SK-N-SH (cell line): ENCODE results near the gene GPRC5C. TPM values are rescaled to one million over a fixed set of nuclear protein-coding genes. Genes with fewer than 3 reads are reported as not detected.

Experiments
- CTCF ChIA-PET: fragments of 300-600, 350-600 bp; formaldehyde crosslinking; extraction: SDS; loops from one replicate; lab custom pipeline; 2021; lab: Yijun Ruan, JAX
- POLR2A ChIA-PET: fragments of 350-600 bp; sonication (Branson Sonifier 250); formaldehyde crosslinking; extraction: SDS; loops from one replicate; lab custom pipeline; 2020; ENCODE audit warnings: antibody characterized with exemption, inconsistent platforms; lab: Yijun Ruan, JAX
- DNase-seq: peaks from one replicate; pipeline ENCODE4 v3.0.0; 2012
- H2AFZ ChIP-seq: fragments of 200-600 bp; sonication (generic); 2 replicates; pipeline ENCODE4 v1.8.1; 2016; ENCODE audit warnings: antibody characterized with exemption, mild to moderate bottlenecking, low read depth
- H3F3A ChIP-seq: fragments of 200-600 bp; sonication (generic); replicated peaks from 2 replicates; pipeline ENCODE3; 2016; ENCODE audit warnings: antibody characterized with exemption, mild to moderate bottlenecking; ENCODE audit not compliant: insufficient read depth
- H3K27ac ChIP-seq, 2 experiments: fragments of 200-500 bp in 1 of 2; fragments of 200-600 bp in 1 of 2; sonication (Bioruptor generic) in 1 of 2; sonication (generic), shearing (Covaris generic) in 1 of 2; 2 replicates each; pipeline versions ENCODE4 v1.5.1 to v1.6.1; 2014 to 2016; ENCODE audit warnings: low read depth in 2 of 2, inconsistent platforms in 1 of 2, low read length in 1 of 2, mild to moderate bottlenecking in 1 of 2, mixed read lengths in 1 of 2
- H3K27me3 ChIP-seq: fragments of 200-600 bp; sonication (generic), shearing (Covaris generic); 2 replicates; pipeline ENCODE4 v1.6.1; 2016; ENCODE audit warnings: mixed run types; ENCODE audit not compliant: insufficient read depth
- H3K36me3 ChIP-seq, 2 experiments: fragments of 200-500 bp in 1 of 2; fragments of 200-600 bp in 1 of 2; sonication (Bioruptor generic) in 1 of 2; sonication (generic) in 1 of 2; replicated peaks in 1 of 2; 2 replicates each; pipeline versions ENCODE3 to v1.5.1; 2014 to 2016; ENCODE audit warnings: low read length in 1 of 2, mild to moderate bottlenecking in 1 of 2; ENCODE audit not compliant: insufficient read depth in 2 of 2, control insufficient read depth in 1 of 2
- H3K4me1 ChIP-seq, 2 experiments: fragments of 200-500 bp in 1 of 2; fragments of 200-600 bp in 1 of 2; sonication (Bioruptor generic) in 1 of 2; sonication (generic), shearing (Covaris generic) in 1 of 2; 2 replicates each; pipeline versions ENCODE4 v1.5.1 to v1.6.1; 2014 to 2016; ENCODE audit warnings: low read depth in 1 of 2, low read length in 1 of 2, mixed run types in 1 of 2; ENCODE audit not compliant: insufficient read depth in 2 of 2, control insufficient read depth in 1 of 2
- H3K4me2 ChIP-seq: fragments of 200-600 bp; sonication (generic), shearing (Covaris generic); 2 replicates; pipeline ENCODE4 v1.6.1; 2017; ENCODE audit warnings: mixed run types
- H3K4me3 ChIP-seq, 2 experiments: fragments of 200-500 bp in 1 of 2; fragments of 200-600 bp in 1 of 2; sonication (Bioruptor generic) in 1 of 2; sonication (generic), shearing (Covaris generic) in 1 of 2; 2 replicates each; pipeline versions ENCODE4 v1.5.1 to v1.8.1; 2014 to 2016; ENCODE audit warnings: low read depth in 2 of 2, inconsistent platforms in 1 of 2, low read length in 1 of 2, mild to moderate bottlenecking in 1 of 2, mixed read lengths in 1 of 2, moderate library complexity in 1 of 2
- H3K79me2 ChIP-seq: fragments of 200-600 bp; sonication (generic); 2 replicates; pipeline ENCODE4 v1.8.1; 2017; ENCODE audit warnings: mild to moderate bottlenecking; ENCODE audit not compliant: insufficient read depth
- H3K9ac ChIP-seq: fragments of 200-600 bp; sonication (generic); 2 replicates; pipeline ENCODE4 v1.6.1; 2017; ENCODE audit warnings: mixed run types
- H3K9me2 ChIP-seq: fragments of 200-600 bp; sonication (generic); 2 replicates; pipeline ENCODE4 v1.6.1; 2017; ENCODE audit warnings: mixed run types
- H3K9me3 ChIP-seq: fragments of 200-600 bp; sonication (generic); 2 replicates; pipeline ENCODE4 v1.6.1; 2017; ENCODE audit warnings: mixed run types, mild to moderate bottlenecking, moderate library complexity
- H4K20me1 ChIP-seq: fragments of 200-600 bp; sonication (generic); 2 replicates; pipeline ENCODE4 v1.6.1; 2017; ENCODE audit warnings: mild to moderate bottlenecking, mixed run types; ENCODE audit not compliant: insufficient read depth
- CHD2 ChIP-seq: fragments of 150-350 bp; IDR thresholded peaks from 2 replicates; pipeline ENCODE4 v1.6.1; 2018; ENCODE audit warnings: low read length; ENCODE audit not compliant: partially characterized antibody
- EZH2phosphoT487 ChIP-seq: fragments of 200-600 bp; sonication (generic); IDR thresholded peaks from 2 replicates; pipeline ENCODE4 v1.6.1; 2017; ENCODE audit warnings: low read depth, mixed run types, mild to moderate bottlenecking, antibody characterized with exemption, moderate library complexity, borderline replicate concordance
- FOSL2 ChIP-seq: IDR thresholded peaks from 2 replicates; pipeline ENCODE4 v1.4.0; 2012; ENCODE audit warnings: low read depth, mild to moderate bottlenecking, moderate library complexity, borderline replicate concordance
- FOXJ3 ChIP-seq: sonication (generic); formaldehyde crosslinking; IDR thresholded peaks from 2 replicates; pipeline ENCODE4 v1.5.1; 2020; ENCODE audit warnings: mild to moderate bottlenecking, missing genetic modification reagents
- FOXM1 ChIP-seq: IDR thresholded peaks from 2 replicates; pipeline ENCODE4 v1.4.0; 2012; ENCODE audit warnings: low read depth, mild to moderate bottlenecking
- GABPA ChIP-seq: IDR thresholded peaks from 2 replicates; pipeline ENCODE4 v1.4.0; 2012; ENCODE audit warnings: low read depth, mild to moderate bottlenecking
- GATA2 ChIP-seq: sonication (generic); formaldehyde crosslinking; IDR thresholded peaks from 2 replicates; pipeline ENCODE4 v1.5.0; 2020; ENCODE audit warnings: mild to moderate bottlenecking, missing genetic modification reagents
- NFIC ChIP-seq: IDR thresholded peaks from 2 replicates; pipeline ENCODE4 v1.4.0; 2012; ENCODE audit warnings: borderline replicate concordance
- NRF1 ChIP-seq: IDR thresholded peaks from 2 replicates; pipeline ENCODE4 v1.6.1; 2012; ENCODE audit warnings: low read depth, mild to moderate bottlenecking, low read length
- POLR2AphosphoS5 ChIP-seq: IDR thresholded peaks from 2 replicates; pipeline ENCODE4 v1.6.1; 2012; ENCODE audit warnings: low read depth, low read length
- RAD21 ChIP-seq: IDR thresholded peaks from 2 replicates; pipeline ENCODE4 v1.6.1; 2012; ENCODE audit warnings: mild to moderate bottlenecking, low read length
- RCOR1 ChIP-seq: fragments of 150-350 bp; IDR thresholded peaks from 2 replicates; pipeline ENCODE4 v1.6.1; 2017; ENCODE audit warnings: antibody characterized with exemption, low read length
- RFX5 ChIP-seq: IDR thresholded peaks from 2 replicates; pipeline ENCODE4 v1.6.1; 2012; ENCODE audit warnings: mild to moderate bottlenecking, improper control_type of control experiment, low read length
- RXRA ChIP-seq: IDR thresholded peaks from 2 replicates; pipeline ENCODE4 v1.4.0; 2012; ENCODE audit warnings: low read depth, mild to moderate bottlenecking, borderline replicate concordance
- SIN3A ChIP-seq: IDR thresholded peaks from 2 replicates; pipeline ENCODE4 v1.6.1; 2012; ENCODE audit warnings: low read depth, mild to moderate bottlenecking, low read length, moderate library complexity, borderline replicate concordance
- SMC3 ChIP-seq: IDR thresholded peaks from 2 replicates; pipeline ENCODE4 v1.6.1; 2012; ENCODE audit warnings: low read depth, low read length, improper control_type of control experiment
- TAF1 ChIP-seq: IDR thresholded peaks from 2 replicates; pipeline ENCODE4 v1.6.1; 2012; ENCODE audit warnings: low read depth, mild to moderate bottlenecking, low read length, moderate library complexity, borderline replicate concordance
- TCF12 ChIP-seq: IDR thresholded peaks from 2 replicates; pipeline ENCODE4 v1.4.0; 2012
- USF1 ChIP-seq: IDR thresholded peaks from 2 replicates; pipeline ENCODE4 v1.4.0; 2012; ENCODE audit warnings: low read depth, borderline replicate concordance
- WGBS: methylation state at CpG from one replicate; pipeline ENCODE4 v1.1.6; 2017; ENCODE audit warnings: low lambda C conversion rate; 5-methylcytosine and 5-hydroxymethylcytosine counted together
- polyA plus RNA-seq, 3 experiments: library from polyadenylated mRNA; depleted of rRNA; stranded (reverse); fragments of >200 nt; gene quantifications; 2 replicates each; pipeline ENCODE4 v1.2.3, GENCODE V29; 2012
- TF ChIP-seq, protein P1 (sequence below): IDR thresholded peaks from 2 replicates; pipeline ENCODE4 v1.4.0; 2012; ENCODE audit warnings: low read depth, borderline replicate concordance

Gene GPRC5C
- polyA plus RNA-seq, 1 of the 3 experiments (the other 2 are of a cell fraction), result not detected

DNA sequence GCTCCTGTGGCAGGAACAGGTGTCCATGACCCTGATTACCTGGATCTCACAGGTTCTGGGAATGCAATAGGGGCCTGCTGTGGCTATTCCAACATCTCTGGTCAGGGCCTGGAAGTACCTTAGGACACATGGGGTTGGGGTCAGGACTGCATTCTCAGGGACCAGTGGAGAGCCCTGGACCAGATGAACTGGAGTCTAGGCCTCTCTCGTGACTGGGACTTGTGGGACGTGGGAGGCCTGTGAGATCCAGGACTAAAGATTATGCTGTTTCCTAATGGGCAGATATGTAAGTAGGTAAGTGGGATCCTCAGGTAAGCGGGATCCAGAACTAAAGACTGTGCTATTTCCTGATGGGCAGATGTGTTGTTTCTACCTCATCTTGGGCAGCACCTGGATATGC is 18.3 kb downstream of the GPRC5C start:
- H3K9me2 ChIP-seq, result no peaks in the 10 kb centered on the region
- H3K27ac ChIP-seq, result no peak overlapping the region
- H2AFZ ChIP-seq, result no peak overlapping the region
- DNase-seq, result no peak
- no peak overlapping the region for H3K4me2 ChIP-seq
- TF ChIP-seq NFIC (no peak), USF1 (no peak), FOXJ3 (no peak), SIN3A (no peak), CHD2 (no peak)
- TF ChIP-seq, protein P1, sequence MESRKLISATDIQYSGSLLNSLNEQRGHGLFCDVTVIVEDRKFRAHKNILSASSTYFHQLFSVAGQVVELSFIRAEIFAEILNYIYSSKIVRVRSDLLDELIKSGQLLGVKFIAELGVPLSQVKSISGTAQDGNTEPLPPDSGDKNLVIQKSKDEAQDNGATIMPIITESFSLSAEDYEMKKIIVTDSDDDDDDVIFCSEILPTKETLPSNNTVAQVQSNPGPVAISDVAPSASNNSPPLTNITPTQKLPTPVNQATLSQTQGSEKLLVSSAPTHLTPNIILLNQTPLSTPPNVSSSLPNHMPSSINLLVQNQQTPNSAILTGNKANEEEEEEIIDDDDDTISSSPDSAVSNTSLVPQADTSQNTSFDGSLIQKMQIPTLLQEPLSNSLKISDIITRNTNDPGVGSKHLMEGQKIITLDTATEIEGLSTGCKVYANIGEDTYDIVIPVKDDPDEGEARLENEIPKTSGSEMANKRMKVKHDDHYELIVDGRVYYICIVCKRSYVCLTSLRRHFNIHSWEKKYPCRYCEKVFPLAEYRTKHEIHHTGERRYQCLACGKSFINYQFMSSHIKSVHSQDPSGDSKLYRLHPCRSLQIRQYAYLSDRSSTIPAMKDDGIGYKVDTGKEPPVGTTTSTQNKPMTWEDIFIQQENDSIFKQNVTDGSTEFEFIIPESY, result no peak
- no peak overlapping the region for H3K9ac ChIP-seq
- H3K4me3 ChIP-seq, result no peak overlapping the region
- no peaks in the 10 kb centered on the region for H3F3A ChIP-seq
- no peaks in the 10 kb centered on the region for H3K9me3 ChIP-seq
- H4K20me1 ChIP-seq, result no peaks in the 10 kb centered on the region
- H3K27me3 ChIP-seq, result no peaks in the 10 kb centered on the region
- no peaks in the 10 kb centered on the region for H3K36me3 ChIP-seq
- peaks cover 0 to 23% of the 10 kb centered on the region in 2 experiments; a peak in 2 of 4 replicates for H3K4me1 ChIP-seq
- ChIA-PET POLR2A (no interaction called here), CTCF (interaction anchor here (0.9 to 1.8 kb wide), 3 partner anchors 12 to 39 kb away, joined by 3 to 9 read pairs (median 3); no protein-coding TSS in a partner anchor)
- 47% methylated on average over 3 of the region's 3 CpGs for WGBS
- no peaks in the 10 kb centered on the region for H3K79me2 ChIP-seq

DNA sequence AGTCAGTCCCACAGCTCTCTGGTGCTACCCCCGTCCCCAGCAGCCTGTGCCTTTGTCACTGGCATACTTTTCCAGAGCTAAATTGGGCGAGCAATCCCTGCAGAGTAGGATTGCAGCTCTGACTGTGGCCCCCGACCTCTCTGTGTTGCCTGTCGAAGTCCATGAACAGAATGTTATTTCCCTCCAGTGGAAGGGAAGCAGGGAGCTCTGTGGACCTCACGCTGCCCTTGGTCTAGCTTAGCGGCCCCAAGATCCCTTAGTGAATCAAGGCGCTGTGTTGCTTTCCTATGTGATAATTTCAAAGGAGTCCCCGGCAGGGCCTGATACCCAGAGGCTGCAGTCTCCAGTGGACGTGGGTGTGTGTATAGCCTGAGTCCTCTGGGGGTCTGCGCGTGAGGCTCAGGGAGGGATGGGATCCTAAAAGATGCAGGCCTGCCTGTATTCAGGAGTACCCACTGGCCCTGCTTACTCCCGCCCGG is 19.1 kb downstream of the GPRC5C start:
- H2AFZ ChIP-seq, result no peak overlapping the region
- POLR2A ChIA-PET, result no interaction called here
- no peaks in the 10 kb centered on the region for H3K36me3 ChIP-seq
- no peaks in the 10 kb centered on the region for H3K9me3 ChIP-seq
- no peak overlapping the region for H3K27ac ChIP-seq
- H3K27me3 ChIP-seq, result no peaks in the 10 kb centered on the region
- no peaks in the 10 kb centered on the region for H3F3A ChIP-seq
- TF ChIP-seq GATA2 (CRISPR knock-in tag) (no peak), RCOR1 (no peak), POLR2AphosphoS5 (no peak), RAD21 (no peak), SMC3 (no peak), TAF1 (no peak), RFX5 (no peak), FOXM1 (no peak), FOSL2 (no peak), NRF1 (no peak), FOXJ3 (no peak), NFIC (no peak), RXRA (no peak), TCF12 (no peak), GABPA (no peak), EZH2phosphoT487 (no peak), SIN3A (no peak)
- TF ChIP-seq, all 33 proteins: peak for 0
- Histone ChIP-seq H3K4me1 (peaks cover 0 to 23% of the 10 kb centered on the region in 2 experiments; a peak in 2 of 4 replicates), H4K20me1 (no peaks in the 10 kb centered on the region), H3K9me2 (no peaks in the 10 kb centered on the region), H3K79me2 (no peaks in the 10 kb centered on the region), H3K4me2 (no peak overlapping the region), H3K4me3 (no peak overlapping the region), H3K9ac (no peak overlapping the region)
- CTCF ChIA-PET, result interaction anchor here (0.9 to 1.8 kb wide), 4 partner anchors 9 to 20 kb away, joined by 3 to 9 read pairs (median 4); no protein-coding TSS in a partner anchor
- no peak for DNase-seq
- 55% methylated on average over 13 of the region's 13 CpGs for WGBS
